SIG-M5 (cell line): ENCODE results near the gene MYLK.

ENCODE experiments used
- DNase-seq: peaks from one replicate; lab custom pipeline; 2025; lab: John Stamatoyannopoulos, UW

The MYLK gene

DNA sequence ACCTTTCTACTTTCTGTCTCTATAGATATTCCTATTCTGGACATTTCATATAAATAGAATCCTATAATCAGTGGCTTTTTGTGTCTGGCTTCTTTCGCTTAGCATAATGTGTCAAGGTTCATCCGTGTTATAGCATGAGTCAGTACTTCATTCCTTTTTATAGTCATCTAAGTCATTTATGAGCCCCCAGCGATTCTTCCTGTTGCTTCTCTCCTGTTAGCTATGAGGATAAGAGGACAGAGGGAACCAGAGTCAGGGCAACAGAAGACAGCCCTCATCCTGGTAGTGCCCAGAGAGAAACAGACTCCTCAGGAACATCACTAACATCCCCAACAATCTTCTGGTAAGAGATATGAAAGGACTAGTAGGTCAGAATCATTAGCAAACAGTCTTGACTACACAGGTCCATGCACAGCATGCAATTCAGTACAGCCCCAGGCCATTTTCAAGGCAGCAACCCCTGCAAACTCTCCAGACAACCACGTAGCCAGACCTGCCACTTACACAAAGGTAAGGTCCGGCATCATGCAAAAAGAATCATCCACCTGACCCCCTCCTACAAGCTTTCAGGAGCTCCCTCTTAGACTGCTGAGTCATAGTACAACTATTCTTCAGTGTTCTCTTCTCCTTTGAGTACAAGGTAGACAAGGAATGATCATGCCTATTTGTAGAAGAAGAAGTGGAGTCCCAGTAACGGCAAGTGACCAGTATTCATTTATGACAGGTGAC, 91.5 kb downstream of the MYLK start:
- DNase-seq: no peak

DNA sequence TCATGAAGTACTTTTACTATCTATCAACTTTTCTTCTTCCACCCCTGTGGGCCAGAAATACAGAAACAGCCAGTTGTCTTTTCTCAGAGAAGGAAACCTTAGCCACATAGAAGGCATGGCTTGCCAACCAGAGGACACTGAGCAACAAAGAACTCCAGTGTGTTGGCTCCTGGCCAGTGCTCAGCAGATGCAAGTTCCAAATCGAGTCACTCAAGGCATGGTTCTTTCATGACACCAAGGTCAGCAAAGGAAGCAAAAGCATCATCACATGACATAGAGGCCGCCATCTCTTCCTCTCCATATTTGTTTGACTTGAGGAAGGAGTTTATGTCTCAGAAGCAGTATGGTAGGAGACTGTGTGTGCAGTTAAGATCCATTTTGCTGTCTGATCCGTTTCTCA, 92.2 kb downstream of the MYLK start:
- no peak for DNase-seq

DNA sequence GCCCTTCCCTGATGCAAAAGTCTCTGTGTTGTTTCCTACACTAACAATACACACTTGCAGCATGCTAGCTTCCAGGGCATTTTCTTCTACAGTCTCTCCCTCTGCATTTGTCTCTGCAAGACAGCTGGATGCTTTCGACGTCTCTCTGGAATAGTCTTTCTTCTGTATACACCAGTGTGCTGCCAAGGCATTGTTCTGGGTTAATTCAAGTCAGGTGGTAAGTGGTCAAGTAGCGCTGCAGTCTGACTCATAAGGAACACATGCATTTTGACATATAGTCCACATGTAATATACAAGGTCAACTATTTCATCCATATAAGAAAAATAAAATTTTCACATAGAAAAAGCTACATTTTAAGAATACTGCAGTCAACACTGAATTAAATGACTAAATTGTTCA, 92.7 kb downstream of the MYLK start:
- no peak for DNase-seq

DNA sequence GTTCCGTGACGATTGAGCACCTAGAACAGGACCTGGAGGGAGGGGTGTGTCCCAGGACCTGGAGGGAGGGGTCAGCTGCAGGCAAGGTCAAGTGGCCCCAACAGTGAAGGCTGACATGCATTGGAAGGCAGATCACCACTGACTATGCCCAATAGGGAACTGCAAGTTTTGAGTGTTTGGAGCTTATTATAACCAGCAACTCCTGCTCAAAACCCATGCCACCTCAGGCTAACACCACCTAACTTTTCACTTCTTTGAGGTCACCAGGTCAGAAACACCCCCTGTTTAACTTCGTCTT, 93.1 kb downstream of the MYLK start:
- DNase-seq: no peak

DNA sequence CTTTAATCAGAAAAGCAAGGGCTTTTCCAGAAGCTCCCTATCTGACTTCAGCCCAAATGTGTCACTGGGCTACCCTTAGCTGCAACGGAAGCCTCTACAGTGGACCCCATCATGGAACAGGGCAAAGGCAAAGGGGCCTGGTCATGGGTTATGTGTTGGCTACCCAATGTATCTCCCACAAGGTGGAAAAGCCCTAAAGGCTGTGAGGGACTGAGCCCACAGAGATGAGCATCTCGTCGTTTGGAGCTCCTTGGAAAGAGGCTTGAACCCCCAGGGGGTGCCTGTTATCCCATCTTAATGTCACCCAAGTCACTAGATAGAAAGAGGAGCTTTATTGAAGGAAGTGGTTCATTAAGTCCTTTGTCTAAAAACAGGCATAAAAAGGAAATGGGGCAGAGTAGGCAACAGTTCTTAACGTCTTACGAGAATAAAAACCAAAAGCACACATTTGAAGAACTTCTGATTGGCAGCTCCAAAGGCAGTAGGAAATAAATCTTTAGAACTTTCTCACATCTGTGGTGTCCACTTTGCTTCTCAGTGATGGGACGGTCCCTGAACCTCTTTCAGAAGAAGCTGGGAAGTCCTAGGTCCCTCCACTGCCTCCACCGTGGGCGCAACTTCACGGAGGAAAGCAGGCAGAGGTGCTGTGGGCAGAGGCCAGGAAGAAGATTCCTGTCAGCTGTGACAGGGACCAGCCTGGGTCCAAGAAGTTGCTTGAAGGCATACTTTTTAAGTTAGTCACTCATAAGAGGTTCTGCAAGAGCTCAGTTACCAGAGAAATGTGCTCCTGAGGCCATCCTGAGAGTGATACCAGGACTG, 93.7 kb downstream of the MYLK start:
- DNase-seq: no peak

DNA sequence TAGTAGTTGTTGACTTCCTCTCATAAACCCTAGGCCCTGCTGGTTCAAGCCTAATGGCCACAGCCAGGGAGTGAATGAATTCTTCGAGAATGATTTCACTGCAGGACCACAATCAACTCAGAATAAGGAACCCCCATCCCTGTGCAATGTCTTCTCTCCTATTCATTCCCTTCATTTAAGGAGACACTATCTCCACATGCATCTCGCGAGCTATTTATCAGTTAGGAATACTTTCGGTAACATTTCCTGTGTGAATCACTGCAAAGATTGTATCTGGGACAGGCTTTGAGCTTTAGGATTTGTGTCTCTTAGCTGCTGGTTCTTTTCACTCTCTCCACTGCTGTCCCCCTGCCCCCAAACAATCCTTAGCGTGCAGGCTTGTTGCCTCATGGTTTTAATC, 94.4 kb downstream of the MYLK start:
- DNase-seq: no peak

DNA sequence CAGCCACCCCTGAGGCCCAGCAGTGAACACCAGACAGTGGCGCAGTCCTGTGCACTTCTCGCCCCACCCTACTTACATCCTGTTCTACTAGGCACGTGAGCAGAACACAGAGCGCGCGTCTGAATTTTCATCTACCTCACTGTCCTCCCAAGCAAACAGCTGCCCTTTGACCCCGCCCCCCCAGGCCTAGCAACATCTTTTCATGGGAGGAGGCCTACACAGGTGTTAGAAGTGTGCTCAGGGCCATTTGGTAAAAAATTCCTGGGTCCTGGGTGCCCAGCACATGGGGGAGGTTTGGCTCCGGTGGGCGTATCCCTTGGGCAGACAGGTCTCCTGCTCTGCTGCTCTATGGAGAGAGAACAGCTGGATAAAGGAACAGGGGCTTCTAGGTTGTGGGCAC, 95.0 kb downstream of the MYLK start:
- no peak for DNase-seq

DNA sequence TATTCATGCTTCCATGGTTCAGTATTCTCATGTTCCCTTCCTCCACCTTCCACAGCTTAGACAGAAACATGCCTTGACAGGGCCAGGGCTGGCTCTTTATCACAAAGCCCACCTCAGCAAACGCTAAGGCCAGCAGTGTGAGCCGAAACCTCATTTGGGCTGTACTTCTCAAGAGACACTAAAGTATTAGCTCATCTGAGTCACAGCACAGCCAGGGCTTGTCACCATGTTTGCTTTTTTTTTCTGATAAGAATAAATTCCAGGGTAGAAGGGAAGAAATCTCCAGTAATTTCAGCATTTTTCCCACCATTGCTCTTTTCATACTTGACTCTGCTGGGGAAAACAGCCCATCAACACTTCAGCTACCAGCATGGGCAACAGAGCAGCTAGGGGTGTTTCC, 95.4 kb downstream of the MYLK start:
- DNase-seq: no peak

DNA sequence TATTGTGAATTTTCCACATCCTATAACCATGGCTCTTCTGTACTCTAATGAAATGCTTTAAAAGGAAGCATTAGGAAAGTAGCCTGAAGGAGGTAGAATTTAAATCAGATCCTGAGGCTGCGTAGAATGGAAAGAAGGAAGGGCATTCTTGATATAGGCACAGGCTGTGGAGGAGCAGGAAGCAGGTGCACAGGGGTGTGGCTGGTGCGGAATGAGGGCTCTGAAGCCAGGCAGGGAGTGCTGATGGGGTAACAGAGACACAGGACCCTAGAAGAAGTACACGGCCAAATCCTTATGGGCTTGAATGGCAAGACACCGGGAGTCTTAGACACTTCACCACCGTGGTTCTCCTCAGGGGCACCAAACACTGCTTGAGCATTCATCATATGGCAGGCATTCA, 97.0 kb downstream of the MYLK start:
- DNase-seq: no peak

DNA sequence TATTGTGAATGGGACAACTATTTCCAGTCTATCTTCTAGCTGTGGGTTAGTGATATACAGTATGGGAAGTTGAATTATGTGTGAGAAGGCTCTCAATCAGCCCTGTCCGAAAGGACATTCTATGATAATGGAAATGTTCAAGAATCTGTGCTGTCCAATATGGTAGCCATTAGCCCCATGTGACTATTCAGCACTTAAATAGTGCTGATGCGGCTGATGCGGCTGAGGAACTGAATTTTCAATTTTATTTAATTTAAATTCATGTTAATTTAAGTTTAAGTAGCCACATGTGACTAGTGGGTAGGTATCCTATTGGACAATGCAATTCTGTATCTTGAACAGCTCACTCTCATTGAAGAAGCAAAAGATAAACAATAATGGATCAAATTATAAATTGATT, 98.5 kb downstream of the MYLK start:
- DNase-seq: no peak

DNA sequence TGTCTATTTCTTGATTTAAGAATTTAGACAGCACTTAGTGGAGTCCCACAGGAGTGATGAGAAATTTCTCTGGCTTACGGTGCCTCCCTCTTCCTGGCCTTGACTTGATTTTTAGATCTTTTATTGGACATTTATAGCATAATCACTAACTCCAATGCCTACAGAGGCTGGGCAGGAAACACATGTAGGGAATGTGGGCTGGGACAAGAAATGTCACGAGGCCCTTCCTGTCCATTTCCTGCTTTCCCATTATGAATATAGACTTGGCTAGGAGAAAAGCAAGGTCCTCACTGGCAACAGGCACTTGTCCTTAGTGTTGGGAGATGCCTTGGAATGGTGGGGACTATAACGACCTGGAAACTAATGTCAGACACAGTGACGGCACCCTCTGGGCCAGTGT, 100.3 kb downstream of the MYLK start:
- no peak for DNase-seq

DNA sequence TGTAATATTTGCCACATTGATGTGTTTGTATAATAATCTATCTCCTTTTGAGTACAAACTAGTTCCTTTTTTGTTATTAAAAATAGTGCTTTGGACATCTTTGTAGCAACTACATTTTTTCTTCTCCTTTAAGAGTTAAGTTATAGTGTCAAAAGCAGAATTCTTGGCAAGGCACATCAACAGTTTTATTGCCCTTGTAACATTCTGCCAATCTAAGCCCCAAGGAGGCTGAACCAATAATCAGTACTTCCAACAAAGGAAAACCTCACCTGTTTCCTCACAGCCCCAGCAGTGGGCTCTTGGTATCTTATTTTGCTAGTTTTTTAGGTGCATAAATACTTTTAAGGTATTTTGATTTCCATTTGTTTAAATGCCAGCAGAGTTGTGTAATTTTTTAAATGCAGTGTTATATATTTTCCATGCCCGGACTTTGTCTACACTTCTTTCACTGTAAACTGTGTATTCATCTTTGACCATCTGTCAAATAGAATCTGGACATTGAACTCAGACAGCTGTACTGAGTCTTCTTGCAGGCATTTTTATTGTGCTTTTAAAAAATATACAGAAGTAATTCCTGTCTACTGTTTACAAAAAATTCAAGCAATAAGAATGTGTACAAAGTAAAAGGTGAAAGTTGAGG, 101.0 kb downstream of the MYLK start:
- DNase-seq: no peak

DNA sequence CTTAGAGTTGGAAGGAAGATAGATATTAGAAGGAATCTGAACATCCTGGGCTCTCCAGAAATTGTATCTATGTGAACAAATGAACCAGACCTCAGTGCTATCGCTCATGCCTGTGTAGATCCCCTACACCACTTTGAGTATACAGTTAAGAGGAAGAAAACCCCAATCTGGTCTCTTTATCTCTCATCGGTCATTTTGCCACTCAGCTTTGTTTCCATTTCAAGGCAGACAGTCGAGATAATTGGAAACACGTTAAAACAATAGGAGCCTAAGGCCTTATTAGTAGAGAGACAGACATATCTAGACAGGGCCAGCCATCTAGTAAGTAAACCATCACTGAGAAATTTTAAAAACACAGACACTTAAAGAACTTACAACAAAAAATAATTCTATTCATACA, 101.6 kb downstream of the MYLK start:
- DNase-seq: no peak

DNA sequence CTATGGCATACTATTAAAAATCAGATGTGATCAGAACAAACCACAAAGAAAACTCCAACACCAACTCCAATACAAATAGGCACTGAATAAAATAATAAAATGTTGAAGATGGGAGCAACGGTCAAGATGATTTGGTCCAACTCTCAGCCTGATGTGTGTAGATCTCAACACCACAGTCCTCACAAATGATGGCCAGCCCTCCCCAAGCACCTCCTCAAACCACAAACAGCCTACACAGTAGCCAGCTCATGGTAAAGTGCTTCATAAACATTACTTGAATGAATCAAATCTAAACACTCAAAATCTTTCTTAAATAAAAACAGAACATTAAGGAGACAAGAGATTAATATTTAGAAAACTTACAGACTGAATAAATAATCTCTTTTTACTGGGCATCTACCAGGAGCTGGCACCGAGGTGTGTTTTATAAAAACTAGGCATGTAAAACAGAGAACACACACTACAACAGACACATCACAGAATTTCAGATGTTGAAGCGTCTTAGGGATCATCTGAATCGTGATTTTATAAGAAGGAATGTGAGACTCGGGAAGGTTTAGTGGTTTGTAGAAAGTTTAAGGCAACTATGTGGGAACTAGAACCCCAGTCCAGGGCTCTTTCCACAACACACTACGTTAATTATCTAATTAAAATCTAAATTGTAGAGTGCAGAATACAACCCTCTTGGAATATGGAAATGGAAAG, 102.4 kb downstream of the MYLK start:
- no peak for DNase-seq

DNA sequence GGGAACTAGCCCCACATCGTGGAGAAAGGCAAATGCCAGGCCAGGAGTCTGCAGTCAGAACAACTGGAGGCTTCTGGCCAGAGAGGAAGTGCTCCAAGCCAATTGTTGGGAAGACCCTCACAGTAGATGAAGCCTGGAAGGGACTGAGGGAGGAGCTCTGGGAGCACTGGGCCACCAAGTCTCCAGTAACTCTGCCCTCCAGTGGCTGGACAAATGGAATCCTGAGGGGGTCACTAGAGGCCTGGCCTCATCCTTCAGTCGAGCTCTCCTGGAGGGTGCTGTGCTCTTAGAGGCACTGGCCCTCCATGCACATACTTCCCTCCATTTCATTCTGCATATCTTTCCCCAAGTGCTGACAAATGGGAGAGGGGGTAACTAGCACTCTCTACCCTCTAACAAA, 103.0 kb downstream of the MYLK start:
- DNase-seq: no peak

DNA sequence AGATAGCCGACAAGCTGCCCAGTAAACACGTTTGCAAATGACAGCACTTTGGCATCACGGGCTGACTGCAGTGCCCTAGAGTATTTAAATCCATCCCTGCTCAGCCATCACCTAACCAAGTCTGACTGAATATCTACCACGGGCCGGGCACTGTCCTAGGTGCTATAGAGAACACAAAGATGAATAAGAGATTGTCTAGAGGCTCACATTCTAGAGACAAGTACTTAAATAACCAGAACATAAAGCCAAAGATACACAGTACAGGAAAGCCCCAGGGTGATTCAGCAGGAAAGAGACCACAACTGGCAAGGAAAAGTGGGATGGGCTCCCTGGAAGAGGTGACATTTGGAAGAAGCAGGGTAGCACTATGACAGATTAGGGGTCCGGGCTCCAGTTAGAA, 103.5 kb downstream of the MYLK start:
- DNase-seq: no peak

DNA sequence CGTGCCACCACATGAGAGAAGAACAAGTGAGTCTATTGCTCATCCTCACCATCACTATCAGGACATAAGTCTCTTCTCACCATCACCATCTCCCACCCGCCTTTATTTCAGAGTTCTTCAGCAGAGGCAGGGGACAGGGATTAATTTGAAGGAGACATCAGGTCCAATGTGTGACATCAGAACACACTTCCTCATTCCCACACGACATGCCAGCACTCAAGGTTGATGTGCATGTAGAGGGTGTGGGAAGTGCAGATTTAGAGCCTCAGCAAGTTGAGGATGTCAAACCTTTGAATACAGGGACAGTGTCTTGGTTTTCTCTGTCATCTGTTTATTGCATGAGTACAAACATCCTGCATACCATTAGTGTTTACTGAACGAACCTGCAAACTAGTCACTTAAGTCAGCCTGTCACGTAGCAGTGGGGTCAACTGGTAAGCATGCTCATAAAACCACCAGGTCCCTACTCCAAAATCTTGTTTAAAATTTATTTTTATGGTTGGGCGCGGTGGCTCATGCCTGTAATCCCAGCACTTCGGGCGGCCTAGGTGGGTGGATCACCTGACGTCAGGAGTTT, 104.4 kb downstream of the MYLK start:
- no peak for DNase-seq

DNA sequence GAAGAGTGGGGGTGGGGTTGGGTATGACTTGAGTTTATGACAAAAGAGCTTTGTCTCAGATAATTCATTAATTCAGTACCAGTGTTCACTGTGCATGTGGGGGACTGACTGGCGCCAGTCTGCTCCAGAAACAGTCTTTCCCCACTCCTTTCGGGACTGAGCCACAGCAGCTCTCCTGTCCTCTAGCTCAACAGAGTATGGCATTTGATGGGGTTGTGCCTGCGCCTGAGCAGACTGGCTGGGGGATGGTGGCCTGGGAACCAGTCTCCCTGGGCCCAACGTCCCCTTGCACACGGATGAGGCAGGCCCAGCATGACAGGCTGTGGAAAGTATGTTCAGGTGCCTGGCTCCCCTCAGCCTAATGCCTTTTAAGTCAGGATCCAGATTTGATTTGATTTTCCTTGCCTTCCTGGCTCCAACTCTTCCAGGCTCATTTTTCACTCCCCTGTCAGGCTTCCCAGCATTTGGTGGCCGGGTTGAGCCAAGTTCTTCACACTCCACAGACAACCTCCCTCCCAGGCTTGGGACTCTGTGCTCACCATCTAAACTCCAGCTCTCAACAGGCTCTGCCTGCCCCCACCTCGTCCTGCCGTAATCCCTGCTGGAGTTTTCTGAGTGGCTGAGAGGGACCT, 105.0 kb downstream of the MYLK start:
- DNase-seq: no peak

DNA sequence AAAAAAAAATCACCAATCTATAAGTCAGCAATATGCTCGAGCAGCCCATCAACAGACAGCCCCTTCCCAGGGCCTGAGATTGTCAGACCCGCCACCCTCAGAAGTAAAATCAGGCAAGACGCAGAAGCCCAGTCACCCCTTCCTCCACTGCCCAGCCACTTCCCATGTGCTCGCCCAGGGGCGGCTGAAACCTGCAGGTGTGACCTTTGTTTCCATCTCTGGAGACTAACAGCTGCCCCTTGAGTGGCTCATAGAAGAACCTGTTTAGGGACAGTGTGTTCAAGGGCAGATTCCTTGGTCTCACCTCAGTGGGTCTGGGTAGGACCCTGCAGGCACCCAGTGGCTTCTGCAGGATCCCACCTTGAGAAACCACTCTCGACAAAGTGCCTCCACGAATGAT, 105.6 kb downstream of the MYLK start:
- DNase-seq: no peak

DNA sequence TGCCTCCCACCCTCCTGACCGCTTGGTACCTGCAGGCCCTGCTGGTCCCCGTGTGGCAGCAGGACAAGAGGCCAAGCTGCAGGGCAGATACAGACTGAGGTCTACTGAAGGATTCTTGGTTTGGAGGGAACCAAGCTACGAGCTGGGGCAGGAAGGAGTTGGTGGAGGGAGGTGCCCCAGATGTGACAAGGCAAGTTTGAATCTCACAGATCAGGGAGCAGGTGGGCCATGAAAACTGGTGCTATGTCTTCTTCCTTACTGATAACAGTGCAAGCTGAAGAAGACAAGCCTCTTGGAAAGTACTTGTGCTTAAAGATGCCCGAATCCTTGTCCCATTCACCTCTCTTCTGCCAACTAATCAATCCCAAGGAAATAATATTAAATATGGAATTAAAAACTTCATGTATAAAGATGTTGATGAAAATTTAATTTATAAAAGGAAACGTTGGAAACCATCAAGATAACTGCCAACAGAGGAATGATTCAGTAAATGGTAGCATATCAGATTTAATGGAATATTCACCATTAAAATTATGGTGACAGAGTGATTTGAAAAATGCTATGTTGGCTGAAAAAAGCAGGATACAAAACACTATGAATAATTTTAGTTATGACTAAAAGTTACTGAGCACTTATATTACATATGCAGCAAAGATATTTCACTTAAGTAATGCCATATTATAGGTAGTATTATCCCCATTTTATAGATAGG, 107.9 kb downstream of the MYLK start:
- DNase-seq: no peak

DNA sequence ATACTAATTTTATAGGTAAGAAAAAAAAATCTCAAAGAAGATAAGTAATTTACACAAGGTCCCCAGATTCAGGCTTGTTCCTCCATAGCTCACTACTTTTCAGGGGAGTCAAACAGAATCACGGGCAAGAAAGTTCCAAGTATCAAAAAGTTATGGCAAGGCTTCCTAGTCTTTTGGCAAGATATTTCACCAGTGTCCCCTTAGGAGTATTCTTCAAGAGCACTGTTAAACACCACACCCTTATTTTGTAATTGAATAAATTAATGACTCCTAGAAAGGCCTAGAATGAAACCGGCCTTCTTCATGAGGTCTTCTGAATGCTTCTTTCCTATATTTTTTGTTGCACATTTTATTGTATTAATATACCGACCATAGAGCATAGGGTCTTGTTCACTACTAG, 109.7 kb downstream of the MYLK start:
- no peak for DNase-seq
